Liver (tissue), 9 donors: ENCODE data around the gene WEE2. TPM values are rescaled to one million over a fixed set of nuclear protein-coding genes. Genes with fewer than 3 reads are reported as not detected.

Experiments
- DNase-seq: peaks from one replicate; pipeline ENCODE4 v3.0.0-alpha.2; 2017; ENCODE audit warnings: low spot score
- H3K27ac ChIP-seq, 2 donors: one replicate each; pipeline ENCODE4 v1.7.0; 2013; ENCODE audit warnings: inconsistent platforms in 2 of 2, low read length in 2 of 2, control low read depth in 1 of 2, low read depth in 1 of 2, mild to moderate bottlenecking in 1 of 2
- H3K27me3 ChIP-seq, 4 donors: one replicate each; pipeline versions ENCODE4 v1.6.1 to v1.7.0; 2013; ENCODE audit warnings: low read length in 3 of 4, inconsistent platforms in 1 of 4, mild to moderate bottlenecking in 1 of 4, moderate library complexity in 1 of 4; ENCODE audit not compliant: control insufficient read depth in 4 of 4, insufficient read depth in 4 of 4
- H3K36me3 ChIP-seq, 4 donors: one replicate each; pipeline versions ENCODE4 v1.6.1 to v1.7.0; 2013; ENCODE audit warnings: low read length in 3 of 4, mild to moderate bottlenecking in 3 of 4, low read depth in 1 of 4, moderate library complexity in 1 of 4; ENCODE audit not compliant: control insufficient read depth in 4 of 4, insufficient read depth in 3 of 4
- H3K4me1 ChIP-seq, 4 donors: one replicate each; pipeline versions ENCODE4 v1.6.1 to v1.7.0; 2013; ENCODE audit warnings: low read length in 3 of 4, mild to moderate bottlenecking in 3 of 4, moderate library complexity in 1 of 4; ENCODE audit not compliant: control insufficient read depth in 4 of 4, insufficient read depth in 4 of 4
- H3K4me3 ChIP-seq, 3 donors: one replicate each; pipeline versions ENCODE4 v1.6.1 to v1.7.0; 2013; ENCODE audit warnings: low read length in 3 of 3, control low read depth in 1 of 3, low read depth in 1 of 3, mild to moderate bottlenecking in 1 of 3
- H3K9ac ChIP-seq, 2 donors: one replicate each; pipeline ENCODE4 v1.7.0; 2013; ENCODE audit warnings: low read length in 2 of 2, mild to moderate bottlenecking in 2 of 2, moderate library complexity in 2 of 2, control low read depth in 1 of 2, low read depth in 1 of 2
- H3K9me3 ChIP-seq, 4 donors: one replicate each; pipeline versions ENCODE4 v1.6.1 to v1.7.0; 2013; ENCODE audit warnings: low read length in 3 of 4; ENCODE audit not compliant: control insufficient read depth in 4 of 4
- EGR1 ChIP-seq, 2 donors: IDR thresholded peaks; 2 replicates each; pipeline ENCODE4 v1.6.1; 2016 to 2018; ENCODE audit warnings: antibody characterized with exemption in 2 of 2, low read depth in 2 of 2
- FOXA1 ChIP-seq: IDR thresholded peaks from 2 replicates; pipeline ENCODE4 v1.6.1; 2016; ENCODE audit warnings: antibody characterized with exemption
- FOXA2 ChIP-seq: IDR thresholded peaks from 2 replicates; pipeline ENCODE4 v1.6.1; 2016; ENCODE audit warnings: antibody characterized with exemption
- GABPA ChIP-seq, 2 donors: IDR thresholded peaks in 1 of 2; conservative IDR thresholded peaks in 1 of 2; 2 replicates each; pipeline ENCODE4 v1.6.1; 2016; ENCODE audit warnings: antibody characterized with exemption in 2 of 2, mild to moderate bottlenecking in 1 of 2, moderate library complexity in 1 of 2
- HNF4A ChIP-seq, 2 donors: conservative IDR thresholded peaks; 2 replicates each; pipeline ENCODE4 v1.6.1; 2016; ENCODE audit warnings: antibody characterized with exemption in 2 of 2, mild to moderate bottlenecking in 2 of 2
- HNF4G ChIP-seq: IDR thresholded peaks from 2 replicates; pipeline ENCODE4 v1.6.1; 2016; ENCODE audit warnings: antibody characterized with exemption
- JUND ChIP-seq, 2 donors: IDR thresholded peaks; 2 replicates each; pipeline ENCODE4 v1.6.1; 2016; ENCODE audit warnings: antibody characterized with exemption in 2 of 2
- NR2F2 ChIP-seq: IDR thresholded peaks from 2 replicates; pipeline ENCODE4 v1.6.1; 2016; ENCODE audit warnings: antibody characterized with exemption
- RAD21 ChIP-seq, 2 donors: IDR thresholded peaks; 2 replicates each; pipeline ENCODE4 v1.6.1; 2016; ENCODE audit warnings: antibody characterized with exemption in 2 of 2, mild to moderate bottlenecking in 2 of 2
- RXRA ChIP-seq, 2 donors: IDR thresholded peaks; 2 replicates each; pipeline ENCODE4 v1.6.1; 2017 to 2018; ENCODE audit warnings: antibody characterized with exemption in 2 of 2, mild to moderate bottlenecking in 1 of 2
- SP1 ChIP-seq: IDR thresholded peaks from 2 replicates; pipeline ENCODE4 v1.6.1; 2018; ENCODE audit warnings: antibody characterized with exemption, mild to moderate bottlenecking
- TAF1 ChIP-seq: conservative IDR thresholded peaks from 2 replicates; pipeline ENCODE4 v1.6.1; 2016; ENCODE audit warnings: antibody characterized with exemption, mild to moderate bottlenecking
- YY1 ChIP-seq: IDR thresholded peaks from 2 replicates; pipeline ENCODE4 v1.6.1; 2016; ENCODE audit warnings: antibody characterized with exemption, mild to moderate bottlenecking
- ZBTB33 ChIP-seq: IDR thresholded peaks from 2 replicates; pipeline ENCODE4 v1.6.1; 2016; ENCODE audit warnings: antibody characterized with exemption
- whole genome bisulfite sequencing: extraction: QIAGEN DNeasy Blood & Tissue Kit; methylation state at CpG from one replicate; pipeline ENCODE4 v1.1.7; 2013; 5-methylcytosine and 5-hydroxymethylcytosine counted together
- polyA plus RNA-seq, 2 donors: library from polyadenylated mRNA; stranded (reverse) in 1 of 2; unstranded in 1 of 2; fragments of 200-250 nt in 1 of 2; fragments of >200 nt in 1 of 2; fragmentation: Nextera tagmentation in 1 of 2; extraction: Ambion mirVana in 1 of 2; gene quantifications; one replicate each; pipeline versions ENCODE4 v1.2.1 to v1.2.3, GENCODE V29; 2013 to 2015
- total RNA-seq, 2 donors: library from RNA; depleted of rRNA; stranded (reverse); fragments of >200 nt; gene quantifications; one replicate each; pipeline ENCODE4 v1.2.3, GENCODE V29; 2014
- TF ChIP-seq, protein P1 (sequence below): IDR thresholded peaks from 2 replicates; pipeline ENCODE4 v1.6.1; 2016; ENCODE audit warnings: antibody characterized with exemption
- TF ChIP-seq, protein P2 (sequence below): fragments of 150-350 bp; IDR thresholded peaks from 2 replicates; pipeline ENCODE4 v1.5.1; 2017; ENCODE audit warnings: improper control_type of control experiment, low read depth, low read length; ENCODE audit not compliant: missing input control
- donor health status: healthy.
- donor health status: healthy.
- donor health status: healthy.
- donor health status: healthy.
- donor health status: healthy.

WEE2 gene
- total and polyA plus RNA-seq, 4 donors = not detected

GRCh38 chr7:141700296-141700847, 7.8 kb upstream of the WEE2 start (continued):
- TF ChIP-seq ZBTB33 = no peak

GRCh38 chr7:141700848-141701371, 7.2 kb upstream of the WEE2 start:
- DNase-seq = no peak
- Histone ChIP-seq H3K4me3 (peak overlapping the region; percentile 31 to 96 (median 37)), H3K36me3 (no peaks in the 10 kb centered on the region), H3K27ac (peak overlapping the region; percentile 36 to 62), H3K9ac (peak overlapping the region in 1 of 2 donors; percentile 15), H3K4me1 (peaks cover 8 to 40% (median 32%) of the 10 kb centered on the region in 4 donors), H3K9me3 (no peaks in the 10 kb centered on the region), H3K27me3 (no peaks in the 10 kb centered on the region)
- no peak for TF ChIP-seq RAD21 (IDR thresholded peaks at IDR 0.05)
- TF ChIP-seq, protein P1, sequence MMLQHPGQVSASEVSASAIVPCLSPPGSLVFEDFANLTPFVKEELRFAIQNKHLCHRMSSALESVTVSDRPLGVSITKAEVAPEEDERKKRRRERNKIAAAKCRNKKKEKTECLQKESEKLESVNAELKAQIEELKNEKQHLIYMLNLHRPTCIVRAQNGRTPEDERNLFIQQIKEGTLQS = no peak
- WGBS = 17% methylated on average over 20 of the region's 20 CpGs

- H3K4me1 ChIP-seq = peaks cover 6 to 34% (median 25%) of the 10 kb centered on the region in 4 donors
- peak overlapping the region; percentile 19 to 27 for H3K9ac ChIP-seq
- no peaks in the 10 kb centered on the region for H3K9me3 ChIP-seq
- no peaks in the 10 kb centered on the region for H3K36me3 ChIP-seq
- H3K27me3 ChIP-seq = no peaks in the 10 kb centered on the region
- H3K4me3 ChIP-seq = peak overlapping the region; percentile 58 to 96 (median 73)
- TF ChIP-seq HNF4A (conservative IDR thresholded peaks at IDR 0.05) = no peak
- no peak for TF ChIP-seq GABPA (IDR thresholded peaks at IDR 0.05 in 1 of 2, conservative IDR thresholded peaks at IDR 0.05 in 1 of 2)
- TF ChIP-seq YY1 = no peak
- no peak for TF ChIP-seq RAD21 (IDR thresholded peaks at IDR 0.05)
- no peak for TF ChIP-seq NR2F2
- TF ChIP-seq EGR1 (IDR thresholded peaks at IDR 0.05; ENCODE audit: low read depth in 2 of 2) = no peak
- no peak for TF ChIP-seq TAF1
- no peak for TF ChIP-seq RXRA (IDR thresholded peaks at IDR 0.05)
- TF ChIP-seq, protein P1 = no peak
- no peak for TF ChIP-seq ZBTB33
- TF ChIP-seq FOXA1 = no peak
- TF ChIP-seq JUND (IDR thresholded peaks at IDR 0.05) = no peak
- no peak for TF ChIP-seq SP1
- TF ChIP-seq HNF4G = no peak
- TF ChIP-seq, protein P2, sequence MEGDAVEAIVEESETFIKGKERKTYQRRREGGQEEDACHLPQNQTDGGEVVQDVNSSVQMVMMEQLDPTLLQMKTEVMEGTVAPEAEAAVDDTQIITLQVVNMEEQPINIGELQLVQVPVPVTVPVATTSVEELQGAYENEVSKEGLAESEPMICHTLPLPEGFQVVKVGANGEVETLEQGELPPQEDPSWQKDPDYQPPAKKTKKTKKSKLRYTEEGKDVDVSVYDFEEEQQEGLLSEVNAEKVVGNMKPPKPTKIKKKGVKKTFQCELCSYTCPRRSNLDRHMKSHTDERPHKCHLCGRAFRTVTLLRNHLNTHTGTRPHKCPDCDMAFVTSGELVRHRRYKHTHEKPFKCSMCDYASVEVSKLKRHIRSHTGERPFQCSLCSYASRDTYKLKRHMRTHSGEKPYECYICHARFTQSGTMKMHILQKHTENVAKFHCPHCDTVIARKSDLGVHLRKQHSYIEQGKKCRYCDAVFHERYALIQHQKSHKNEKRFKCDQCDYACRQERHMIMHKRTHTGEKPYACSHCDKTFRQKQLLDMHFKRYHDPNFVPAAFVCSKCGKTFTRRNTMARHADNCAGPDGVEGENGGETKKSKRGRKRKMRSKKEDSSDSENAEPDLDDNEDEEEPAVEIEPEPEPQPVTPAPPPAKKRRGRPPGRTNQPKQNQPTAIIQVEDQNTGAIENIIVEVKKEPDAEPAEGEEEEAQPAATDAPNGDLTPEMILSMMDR = no peak
- TF ChIP-seq FOXA2 = no peak
- peak; percentile 46 for DNase-seq
- peak overlapping the region; percentile 65 to 75 for H3K27ac ChIP-seq
- WGBS = under 1% methylated on average over 59 of the region's 59 CpGs
Observed at GRCh38 chr7:141701489-141702046, 6.6 kb upstream of the WEE2 start.
